H1 (cell line): ENCODE measurements around the gene PHF13. TPM values are rescaled to one million over a fixed set of nuclear protein-coding genes. Genes with fewer than 3 reads are reported as not detected.

Experiments
- CTCF ChIA-PET: fragments of 300-600 bp; sonication (Branson Sonifier 250); formaldehyde crosslinking; loops from one replicate; lab custom pipeline; 2021; ENCODE audit not compliant: partially characterized antibody; lab: Charles Lee
- POLR2A ChIA-PET: fragments of 300-600 bp; sonication (Branson Sonifier 250); formaldehyde crosslinking; loops from one replicate; lab custom pipeline; 2021; ENCODE audit warnings: inconsistent platforms; ENCODE audit not compliant: partially characterized antibody; lab: Charles Lee
- DNase-seq, 2 experiments: peaks; one replicate each; pipeline versions ENCODE4 v3.0.0 to v3.0.0-alpha.2; 2010 to 2022; ENCODE audit warnings: low spot score in 2 of 2, low read depth in 1 of 2, mixed read lengths in 1 of 2
- FAIRE-seq: peaks from 2 replicates; lab custom pipeline; 2011; peaks lifted over from hg19 to GRCh38; lab: Jason Lieb, UNC
- H2AFZ ChIP-seq: 2 replicates; pipeline ENCODE4 v1.8.1; 2012; ENCODE audit warnings: low read length, inconsistent platforms
- H2AK5ac ChIP-seq: 2 replicates; pipeline ENCODE4 v1.6.1; 2013; ENCODE audit warnings: low read depth, low read length
- H2BK120ac ChIP-seq: replicated peaks from 2 replicates; pipeline ENCODE3; 2013; ENCODE audit warnings: low read depth, low read length, inconsistent platforms
- H2BK12ac ChIP-seq: 2 replicates; pipeline ENCODE4 v1.6.1; 2013; ENCODE audit warnings: low read depth, low read length
- H2BK15ac ChIP-seq: 2 replicates; pipeline ENCODE4 v1.6.1; 2013; ENCODE audit warnings: low read length
- H2BK20ac ChIP-seq: 2 replicates; pipeline ENCODE4 v1.6.1; 2013; ENCODE audit warnings: low read length
- H2BK5ac ChIP-seq: 2 replicates; pipeline ENCODE4 v1.6.1; 2013; ENCODE audit warnings: low read depth, low read length
- H3K14ac ChIP-seq: 2 replicates; pipeline ENCODE4 v1.6.1; 2013; ENCODE audit warnings: inconsistent platforms; ENCODE audit not compliant: insufficient read length
- H3K18ac ChIP-seq: 2 replicates; pipeline ENCODE4 v1.6.1; 2013; ENCODE audit warnings: low read length; ENCODE audit errors: extremely low read depth
- H3K23ac ChIP-seq: 2 replicates; pipeline ENCODE4 v1.6.1; 2013; ENCODE audit warnings: inconsistent platforms; ENCODE audit not compliant: insufficient read length
- H3K23me2 ChIP-seq: 2 replicates; pipeline ENCODE4 v1.6.1; 2013; ENCODE audit warnings: low read depth, low read length
- H3K27ac ChIP-seq: 2 replicates; pipeline ENCODE4 v1.6.1; 2011; ENCODE audit warnings: low read depth, low read length, inconsistent platforms
- H3K27me3 ChIP-seq, 4 experiments: replicated peaks in 1 of 4; 1 replicate in 1 of 4; 2 replicates in 3 of 4; pipeline versions ENCODE4 v1.6.1 to v1.8.1; 2011 to 2013; ENCODE audit warnings: low read length in 3 of 4, mild to moderate bottlenecking in 3 of 4, inconsistent platforms in 2 of 4, mixed read lengths in 2 of 4, moderate library complexity in 1 of 4; ENCODE audit not compliant: control insufficient read depth in 3 of 4, insufficient read depth in 3 of 4; ENCODE audit errors: extremely low read depth in 1 of 4
- H3K36me3 ChIP-seq, 4 experiments: 2 replicates each; pipeline versions ENCODE4 v1.6.1 to v1.8.1; 2011 to 2013; ENCODE audit warnings: mild to moderate bottlenecking in 4 of 4, low read length in 3 of 4, moderate library complexity in 2 of 4, control low read depth in 1 of 4, inconsistent platforms in 1 of 4; ENCODE audit not compliant: insufficient read depth in 4 of 4, control insufficient read depth in 2 of 4
- H3K4ac ChIP-seq: replicated peaks from 2 replicates; pipeline ENCODE3; 2013; ENCODE audit warnings: low read length, low read depth, mixed read lengths, inconsistent platforms; ENCODE audit not compliant: insufficient read length
- H3K4me1 ChIP-seq, 4 experiments: replicated peaks in 1 of 4; 1 replicate in 1 of 4; 2 replicates in 3 of 4; pipeline versions ENCODE4 v1.6.1 to v1.8.1; 2011 to 2013; ENCODE audit warnings: low read length in 3 of 4, inconsistent platforms in 2 of 4, mixed read lengths in 1 of 4; ENCODE audit not compliant: insufficient read depth in 4 of 4, control insufficient read depth in 3 of 4
- H3K4me2 ChIP-seq, 2 experiments: 2 replicates each; pipeline versions ENCODE4 v1.6.1 to v1.8.1; 2011 to 2013; ENCODE audit warnings: low read depth in 2 of 2, low read length in 2 of 2, control low read depth in 1 of 2, inconsistent platforms in 1 of 2, mild to moderate bottlenecking in 1 of 2; ENCODE audit not compliant: insufficient read depth in 1 of 2
- H3K4me3 ChIP-seq, 4 experiments: fragments of 200-600, 300-600 bp in 1 of 4; sonication (generic), shearing (Covaris generic), sonication (Bioruptor Twin) in 1 of 4; 2 replicates each; pipeline versions ENCODE4 v1.5.1 to v1.8.1; 2011 to 2016; ENCODE audit warnings: low read length in 4 of 4, low read depth in 3 of 4, control low read depth in 2 of 4, inconsistent platforms in 2 of 4, mild to moderate bottlenecking in 2 of 4, mixed read lengths in 1 of 4, moderate library complexity in 1 of 4; ENCODE audit not compliant: insufficient read depth in 2 of 4; ENCODE audit errors: extremely low read depth in 1 of 4
- H3K56ac ChIP-seq: replicated peaks from 2 replicates; pipeline ENCODE3; 2013; ENCODE audit warnings: low read depth, mild to moderate bottlenecking, mixed read lengths, low read length, inconsistent platforms; ENCODE audit not compliant: insufficient read length
- H3K79me1 ChIP-seq: 2 replicates; pipeline ENCODE4 v1.6.1; 2013; ENCODE audit warnings: low read depth, low read length, control low read depth
- H3K79me2 ChIP-seq, 2 experiments: 2 replicates each; pipeline versions ENCODE4 v1.6.1 to v1.8.1; 2012 to 2013; ENCODE audit warnings: low read length in 2 of 2, mild to moderate bottlenecking in 2 of 2, inconsistent platforms in 1 of 2; ENCODE audit not compliant: insufficient read depth in 2 of 2, control insufficient read depth in 1 of 2
- H3K9ac ChIP-seq, 4 experiments: replicated peaks in 1 of 4; 1 replicate in 1 of 4; 2 replicates in 3 of 4; pipeline versions ENCODE4 v1.6.1 to v1.8.1; 2011 to 2013; ENCODE audit warnings: low read depth in 3 of 4, low read length in 3 of 4, control low read depth in 2 of 4, mild to moderate bottlenecking in 2 of 4, moderate library complexity in 2 of 4, inconsistent platforms in 1 of 4; ENCODE audit errors: extremely low read depth in 1 of 4
- H3K9me3 ChIP-seq, 2 experiments: 2 replicates each; pipeline versions ENCODE4 v1.6.1 to v1.8.1; 2012 to 2013; ENCODE audit warnings: mild to moderate bottlenecking in 2 of 2, moderate library complexity in 2 of 2, control low read depth in 1 of 2, inconsistent platforms in 1 of 2, low read depth in 1 of 2, low read length in 1 of 2, mixed read lengths in 1 of 2; ENCODE audit not compliant: insufficient read depth in 2 of 2
- H4K20me1 ChIP-seq, 2 experiments: replicated peaks in 1 of 2; 2 replicates each; pipeline versions ENCODE3 to v1.8.1; 2011 to 2013; ENCODE audit warnings: inconsistent platforms in 2 of 2, low read length in 2 of 2, mild to moderate bottlenecking in 1 of 2; ENCODE audit not compliant: insufficient read depth in 2 of 2, control insufficient read depth in 1 of 2
- H4K5ac ChIP-seq: 2 replicates; pipeline ENCODE4 v1.6.1; 2013; ENCODE audit warnings: low read length, low read depth, mixed read lengths, inconsistent platforms; ENCODE audit not compliant: insufficient read length
- H4K8ac ChIP-seq: 2 replicates; pipeline ENCODE4 v1.8.0; 2013; ENCODE audit warnings: mild to moderate bottlenecking, moderate library complexity, low read length, inconsistent platforms; ENCODE audit not compliant: insufficient read depth; ENCODE audit errors: extremely low read depth
- H4K91ac ChIP-seq: replicated peaks from 2 replicates; pipeline ENCODE3; 2013; ENCODE audit warnings: low read length, mixed read lengths, inconsistent platforms; ENCODE audit not compliant: insufficient read length
- SP1 ChIP-seq: IDR thresholded peaks from 2 replicates; pipeline ENCODE4 v1.6.1; 2011; ENCODE audit warnings: low read depth, low read length
- SRF ChIP-seq: IDR thresholded peaks from 2 replicates; pipeline ENCODE4 v1.6.1; 2011; ENCODE audit warnings: mild to moderate bottlenecking, low read depth, low read length, moderate library complexity
- WGBS, 2 experiments: shearing (Covaris generic) in 1 of 2; methylation state at CpG; one replicate each; pipeline versions ENCODE4 v1.1.6 to v1.1.7; 2013 to 2015; ENCODE audit warnings: low lambda C conversion rate in 2 of 2, mixed read lengths in 2 of 2, inconsistent platforms in 1 of 2, low coverage in 1 of 2, missing lambda C conversion rate in 1 of 2; ENCODE audit not compliant: insufficient replicate concordance in 2 of 2, insufficient coverage in 1 of 2, insufficient read length in 1 of 2; ENCODE audit errors: extremely low coverage in 1 of 2, missing lambda C conversion rate in 1 of 2; 5-methylcytosine and 5-hydroxymethylcytosine counted together
- polyA plus RNA-seq, 7 experiments: library from polyadenylated mRNA; depleted of rRNA in 3 of 7; stranded (reverse) in 5 of 7; unstranded in 2 of 7; fragments of >200 nt in 5 of 7; fragments of 200-250 nt in 2 of 7; gene quantifications; 1 replicate in 5 of 7; 2 replicates in 1 of 7; 4 replicates in 1 of 7; pipeline versions ENCODE4 v1.2.1 to v1.2.3, GENCODE V29; 2011 to 2013; ENCODE audit warnings: missing spikeins in 2 of 7, mixed read lengths in 2 of 7
- total RNA-seq: library from RNA; stranded (reverse); fragmentation: NEBNext Ultra II Directional; extraction: Animal tissue kit (Norgen Biotek cat#: 25700); gene quantifications from 2 replicates; pipeline ENCODE4 v1.2.1, GENCODE V29; 2021

Gene PHF13
- total and polyA plus RNA-seq, 2 of the 8 experiments (the other 6 are each of a cell fraction or from before 2014, with no cell fraction given), result 11.7 to 39.6 TPM

- H2AFZ ChIP-seq, result no peak overlapping the region
- no peak overlapping the region for H2BK15ac ChIP-seq
- H2BK20ac ChIP-seq, result no peak overlapping the region
- peaks cover 0 to 10% of the 10 kb centered on the region in 2 experiments; a peak in 1 of 4 replicates for H3K79me2 ChIP-seq
- no peak overlapping the region for H3K9ac ChIP-seq
- no peaks in the 10 kb centered on the region for H3K4me1 ChIP-seq
- H2BK12ac ChIP-seq, result no peak overlapping the region
- H3K56ac ChIP-seq, result no peak overlapping the region
- no peak overlapping the region for H3K4ac ChIP-seq
- POLR2A ChIA-PET, result interaction anchor here (0.9 to 17.4 kb wide), 4 partner anchors 8 to 45 kb away, joined by 3 to 196 read pairs (median 6); partner anchors contain the start of gene KLHL21
- no peak overlapping the region for H2AK5ac ChIP-seq
- no peak overlapping the region for H4K91ac ChIP-seq
- H2BK120ac ChIP-seq, result no peak overlapping the region
- peaks cover 2 to 54% (median 28%) of the 10 kb centered on the region in 4 experiments; a peak in 6 of 8 replicates for H3K36me3 ChIP-seq
- H3K27me3 ChIP-seq, result no peaks in the 10 kb centered on the region
- no peak for TF ChIP-seq SRF
- TF ChIP-seq SP1, result no peak
- 92% methylated on average over 5 of the region's 5 CpGs; no CpG with 5 or more reads in 1 of the 2 experiments for WGBS, 2 experiments
- FAIRE-seq (no peak), DNase-seq (no peak)
- H3K4me3 ChIP-seq, result no peak overlapping the region
- no peak overlapping the region for H3K18ac ChIP-seq
- H3K23ac ChIP-seq, result no peak overlapping the region
- H3K9me3 ChIP-seq, result no peaks in the 10 kb centered on the region
- peaks cover 9 to 37% of the 10 kb centered on the region in 2 experiments for H4K20me1 ChIP-seq
- CTCF ChIA-PET, result interaction anchor here (1.5 to 1.7 kb wide), 2 partner anchors 11 to 69 kb away, joined by 3 to 4 read pairs; no protein-coding TSS in a partner anchor
- no peaks in the 10 kb centered on the region; the same call in 1 of the 2 replicates for H3K79me1 ChIP-seq
- H3K23me2 ChIP-seq, result no peaks in the 10 kb centered on the region
- H2BK5ac ChIP-seq, result no peak overlapping the region
- H3K14ac ChIP-seq, result no peak overlapping the region
- no peak overlapping the region for H3K4me2 ChIP-seq
- no peak overlapping the region for H4K5ac ChIP-seq
- H3K27ac ChIP-seq, result no peak overlapping the region
- no peak overlapping the region for H4K8ac ChIP-seq
Observed at GRCh38 chr1:6592441-6592840, 21.1 kb upstream of the PHF13 start.
